Ascending aorta (tissue), 2 donors: ENCODE data around the gene FSHR. TPM values are rescaled to one million over a fixed set of nuclear protein-coding genes. Genes with fewer than 3 reads are reported as not detected.

ENCODE experiments used
- DNase-seq, 2 donors: peaks; one replicate each; pipeline ENCODE4 v3.0.0-alpha.2; 2019; ENCODE audit warnings: low spot score in 2 of 2
- H3K27ac ChIP-seq, 2 donors: fragments of 200-600 bp; sonication (generic); one replicate each; pipeline ENCODE4 v1.5.1; 2016 to 2017; ENCODE audit warnings: mild to moderate bottlenecking in 1 of 2
- H3K27me3 ChIP-seq: fragments of 200-600 bp; sonication (generic); one replicate; pipeline ENCODE4 v1.5.1; 2017
- H3K36me3 ChIP-seq, 2 donors: fragments of 200-600 bp; sonication (generic); one replicate each; pipeline ENCODE4 v1.5.1; 2016
- H3K4me1 ChIP-seq, 2 donors: fragments of 200-600 bp; sonication (generic); one replicate each; pipeline ENCODE4 v1.5.1; 2016 to 2017; ENCODE audit warnings: mild to moderate bottlenecking in 1 of 2
- H3K4me3 ChIP-seq, 2 donors: fragments of 200-600 bp; sonication (generic); one replicate each; pipeline ENCODE4 v1.5.1; 2016 to 2017; ENCODE audit warnings: mild to moderate bottlenecking in 1 of 2
- H3K9me3 ChIP-seq, 2 donors: fragments of 200-600 bp; sonication (generic); one replicate each; pipeline ENCODE4 v1.5.1; 2016
- CTCF ChIP-seq, 3 experiments: fragments of 200-600 bp in 2 of 3; fragments of 450-650 bp in 1 of 3; sonication (generic) in 2 of 3; IDR thresholded peaks; one replicate each; pipeline ENCODE4 v1.5.1; 2016 to 2019; ENCODE audit warnings: antibody characterized with exemption in 3 of 3, mild to moderate bottlenecking in 1 of 3, moderate library complexity in 1 of 3
- intact Hi-C: fragments of 100-400 bp; cut with DNase I; formaldehyde crosslinking; loops from one replicate; pipeline ENCODE4 v1.15.1; 2023
- total RNA-seq: library from RNA; depleted of rRNA; stranded (reverse); fragments of >200 nt; gene quantifications from one replicate; pipeline ENCODE4 v1.1.0, GENCODE V29; 2016

Gene FSHR
- total RNA-seq, 1 donor from 2014 or later: not detected

- Histone ChIP-seq H3K36me3 (no peaks in the 10 kb centered on the region), H3K9me3 (no peaks in the 10 kb centered on the region), H3K27me3 (no peaks in the 10 kb centered on the region), H3K4me1 (no peaks in the 10 kb centered on the region), H3K4me3 (no peak overlapping the region), H3K27ac (no peak overlapping the region)
- no peak for DNase-seq
- intact Hi-C loops: no loop called here
- no peak for TF ChIP-seq CTCF (IDR thresholded peaks at IDR 0.05)
Measured at GRCh38 chr2:49028101-49028500, 126.2 kb downstream of the FSHR start.

DNA sequence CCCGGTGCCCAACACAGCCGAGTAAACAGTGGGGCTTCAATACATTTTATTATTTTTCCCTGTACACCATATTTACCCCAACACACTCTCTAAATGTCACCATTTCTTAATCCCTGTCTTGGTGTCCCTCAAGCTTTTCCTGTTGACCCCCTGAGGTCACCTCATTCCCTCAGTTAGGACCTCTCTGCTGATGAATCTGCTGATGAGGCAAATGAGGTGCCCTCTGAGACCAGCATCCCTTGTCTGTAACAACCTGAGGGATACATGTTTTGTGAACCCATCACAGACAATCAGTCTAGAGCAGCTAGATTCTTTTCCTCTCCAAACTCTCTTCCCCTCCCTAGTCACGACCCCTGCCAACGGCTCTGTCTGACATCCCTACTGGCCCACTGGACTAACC, 127.6 kb downstream of the FSHR start:
- intact Hi-C loops: no loop called here
- TF ChIP-seq CTCF (IDR thresholded peaks at IDR 0.05): no peak
- Histone ChIP-seq H3K4me3 (no peak overlapping the region), H3K9me3 (no peaks in the 10 kb centered on the region), H3K36me3 (no peaks in the 10 kb centered on the region), H3K27me3 (no peaks in the 10 kb centered on the region), H3K27ac (no peak overlapping the region), H3K4me1 (no peaks in the 10 kb centered on the region)
- DNase-seq: no peak

DNA sequence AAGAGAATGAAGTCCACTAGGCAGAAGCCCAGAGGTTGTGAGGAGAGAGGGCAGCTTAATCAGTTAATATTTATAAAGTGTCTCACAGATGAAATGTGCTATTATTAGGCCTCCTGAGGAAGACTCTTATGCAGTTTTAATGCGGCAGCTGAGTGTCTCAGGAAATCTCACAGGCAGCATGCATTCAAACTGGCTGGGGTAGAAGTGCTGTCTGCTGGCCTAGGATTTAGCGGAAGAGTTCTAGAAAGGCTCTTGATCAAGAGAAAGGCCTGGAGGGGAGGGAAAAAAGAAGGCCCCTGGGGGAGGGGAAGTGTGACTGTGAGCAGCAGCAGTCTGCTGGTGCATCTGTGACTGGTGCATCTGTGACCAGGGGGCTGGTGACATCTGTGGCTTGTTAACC, 133.0 kb downstream of the FSHR start:
- Histone ChIP-seq H3K27me3 (no peaks in the 10 kb centered on the region), H3K4me3 (no peak overlapping the region), H3K27ac (no peak overlapping the region), H3K4me1 (no peaks in the 10 kb centered on the region), H3K36me3 (no peaks in the 10 kb centered on the region), H3K9me3 (no peaks in the 10 kb centered on the region)
- intact Hi-C loops: no loop called here
- no peak for DNase-seq
- no peak for TF ChIP-seq CTCF (IDR thresholded peaks at IDR 0.05)

DNA sequence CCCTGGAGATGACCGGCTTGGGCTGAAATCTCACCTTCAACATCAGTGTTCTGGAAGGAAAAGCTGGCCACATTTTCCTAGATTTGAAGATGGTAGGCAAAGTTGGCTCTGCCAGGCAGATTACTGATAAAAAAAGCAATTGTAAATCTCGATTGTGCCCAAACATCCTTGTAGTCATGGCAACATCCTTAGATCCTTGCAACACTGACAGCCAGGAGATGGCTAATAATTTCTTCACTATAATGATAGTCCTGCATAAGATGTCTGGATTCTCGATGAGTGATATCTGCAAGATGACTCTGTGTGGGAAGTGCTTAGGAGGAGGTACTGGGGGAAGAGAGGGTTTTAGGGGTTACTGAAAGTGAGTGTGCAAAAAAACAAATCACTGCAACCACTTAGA, 149.1 kb downstream of the FSHR start:
- no peaks in the 10 kb centered on the region for H3K27me3 ChIP-seq
- DNase-seq: no peak
- no peaks in the 10 kb centered on the region for H3K4me1 ChIP-seq
- H3K36me3 ChIP-seq: no peaks in the 10 kb centered on the region
- no peak for TF ChIP-seq CTCF (IDR thresholded peaks at IDR 0.05)
- H3K9me3 ChIP-seq: no peaks in the 10 kb centered on the region
- H3K27ac ChIP-seq: no peak overlapping the region
- intact Hi-C loops: no loop called here
- no peak overlapping the region for H3K4me3 ChIP-seq

DNA sequence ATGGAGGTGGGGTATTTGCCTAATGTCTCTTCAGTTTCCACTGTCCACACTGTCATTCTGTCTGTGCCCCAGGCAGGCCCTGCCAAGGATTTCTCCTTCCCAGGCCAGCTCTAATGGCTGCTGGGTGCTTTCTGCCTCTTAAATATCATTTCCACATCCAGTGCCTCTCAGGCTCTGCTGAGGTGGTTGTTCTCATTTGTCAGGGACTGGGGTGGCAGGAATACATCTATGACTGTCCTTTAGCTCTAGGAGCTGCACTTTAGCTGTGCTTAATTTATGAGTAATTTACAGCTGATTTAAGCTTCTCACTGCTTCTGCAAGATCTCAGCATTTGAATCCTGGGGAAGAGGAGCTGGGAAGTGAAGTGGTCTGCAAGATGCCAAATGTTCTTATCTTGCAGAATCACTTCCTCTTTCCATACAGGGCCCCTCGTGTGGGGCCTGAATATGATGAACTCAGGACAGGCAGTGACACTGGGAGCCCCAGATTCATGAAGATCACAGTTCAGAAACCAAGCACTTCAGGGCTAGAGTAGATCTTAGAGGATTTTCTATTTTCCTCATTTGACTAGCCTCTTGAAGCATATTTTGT, 150.2 kb downstream of the FSHR start:
- Histone ChIP-seq H3K4me1 (no peaks in the 10 kb centered on the region), H3K27me3 (no peaks in the 10 kb centered on the region), H3K9me3 (no peaks in the 10 kb centered on the region), H3K4me3 (no peak overlapping the region), H3K27ac (no peak overlapping the region), H3K36me3 (no peaks in the 10 kb centered on the region)
- intact Hi-C loops: no loop called here
- TF ChIP-seq CTCF (IDR thresholded peaks at IDR 0.05): no peak
- DNase-seq: no peak

GRCh38 chr2:49003201-49003600, 151.1 kb downstream of the FSHR start:
- TF ChIP-seq CTCF (IDR thresholded peaks at IDR 0.05): no peak
- no peaks in the 10 kb centered on the region for H3K27me3 ChIP-seq
- H3K9me3 ChIP-seq: no peaks in the 10 kb centered on the region
- intact Hi-C loops: no loop called here
- no peaks in the 10 kb centered on the region for H3K4me1 ChIP-seq
- no peak overlapping the region for H3K27ac ChIP-seq
- no peak for DNase-seq
- H3K36me3 ChIP-seq: no peaks in the 10 kb centered on the region
- H3K4me3 ChIP-seq: no peak overlapping the region
